ENCODE results near the gene SETDB1.
"Not testable (repeated sequence)": the region's sequence is repeated elsewhere in the genome, so short reads cannot be mapped to it uniquely, and the experiment has no call there.

The SETDB1 gene

GRCh38 chr1:150926097-150926741 is at the start of gene SETDB1:
TSS of gene SETDB1 (plus strand) at chr1:150926363. CDS start at chr1:150927715, 1,352 bp downstream.
- peak; percentile 98 for DNase-seq

- not testable (repeated sequence) for DNase-seq
Measured at GRCh38 chr1:150878931-150879330, 47.2 kb upstream of the SETDB1 start.

- DNase-seq, result no peak
Measured at GRCh38 chr1:150881331-150882070, 44.7 kb upstream of the SETDB1 start.

- DNase-seq, result not testable (repeated sequence)
Measured at GRCh38 chr1:150883121-150883520, 43.0 kb upstream of the SETDB1 start.

GRCh38 chr1:150887018-150887417 is 39.1 kb upstream of the SETDB1 start, which contains the start of gene CTXND2:
TSS of gene CTXND2 (plus strand) at chr1:150887136. CDS start at chr1:150912315, 25,179 bp downstream.
- no peak for DNase-seq

- no peak for DNase-seq
Measured at GRCh38 chr1:150888727-150889126, 37.4 kb upstream of the SETDB1 start.

- DNase-seq, result no peak
Measured at GRCh38 chr1:150890033-150890416, 36.1 kb upstream of the SETDB1 start.

GRCh38 chr1:150893336-150893913 is 32.7 kb upstream of the SETDB1 start:
- DNase-seq, result no peak

- DNase-seq, result peak; percentile 5
Measured at GRCh38 chr1:150895618-150896017, 30.5 kb upstream of the SETDB1 start.

GRCh38 chr1:150899795-150900194 is 26.4 kb upstream of the SETDB1 start:
- DNase-seq, result not testable (repeated sequence)

GRCh38 chr1:150902346-150902745 is 23.8 kb upstream of the SETDB1 start:
- DNase-seq, result no peak

GRCh38 chr1:150902751-150903150 is 23.4 kb upstream of the SETDB1 start:
- no peak for DNase-seq

GRCh38 chr1:150905301-150905700 is 20.9 kb upstream of the SETDB1 start:
- no peak for DNase-seq

- DNase-seq, result no peak
Measured at GRCh38 chr1:150906329-150906728, 19.8 kb upstream of the SETDB1 start.

GRCh38 chr1:150906813-150907212 is 19.4 kb upstream of the SETDB1 start:
- DNase-seq, result no peak

GRCh38 chr1:150909585-150910180 is 16.5 kb upstream of the SETDB1 start:
- no peak for DNase-seq

GRCh38 chr1:150912623-150913022 is 13.5 kb upstream of the SETDB1 start:
- DNase-seq, result no peak

- no peak for DNase-seq
Measured at GRCh38 chr1:150917387-150917786, 8.8 kb upstream of the SETDB1 start.

- peak; percentile 75 for DNase-seq
Measured at GRCh38 chr1:150922519-150922975, 3.6 kb upstream of the SETDB1 start.

GRCh38 chr1:150925080-150925479 is 1.1 kb upstream of the SETDB1 start:
- DNase-seq, result no peak

- DNase-seq, result no peak
Measured at GRCh38 chr1:150927624-150928023, 1.5 kb downstream of the SETDB1 start.

- DNase-seq, result no peak
Measured at GRCh38 chr1:150928286-150928685, 2.1 kb downstream of the SETDB1 start.

GRCh38 chr1:150928775-150929174 is 2.6 kb downstream of the SETDB1 start:
- DNase-seq, result not testable (repeated sequence)
